Stomach (tissue), 9 donors: ENCODE measurements around the gene CBX7. TPM values are rescaled to one million over a fixed set of nuclear protein-coding genes. Genes with fewer than 3 reads are reported as not detected.
A peak's percentile ranks its signal among the peaks of the same experiment; 100 is the strongest.

Source experiments
- DNase-seq, 2 donors: peaks; one replicate each; pipeline versions ENCODE4 v3.0.0 to v3.0.0-alpha.2; 2013 to 2019
- H3K27ac ChIP-seq, 5 donors: fragments of 200-600 bp in 4 of 5; sonication (generic) in 4 of 5; one replicate each; pipeline ENCODE4 v1.5.1; 2013 to 2019; ENCODE audit warnings: mild to moderate bottlenecking in 1 of 5, moderate library complexity in 1 of 5
- H3K27me3 ChIP-seq, 3 donors: fragments of 200-600 bp; sonication (generic); one replicate each; pipeline ENCODE4 v1.5.1; 2017 to 2019; ENCODE audit warnings: mixed run types in 1 of 3
- H3K36me3 ChIP-seq, 4 donors: fragments of 200-600 bp; sonication (generic); 1 replicate in 3 of 4; 2 replicates in 1 of 4; pipeline ENCODE4 v1.5.1; 2016 to 2019
- H3K4me1 ChIP-seq, 4 donors: fragments of 200-600 bp; sonication (generic); one replicate each; pipeline ENCODE4 v1.5.1; 2016 to 2019
- H3K4me3 ChIP-seq, 4 donors: fragments of 200-600 bp; sonication (generic) in 3 of 4; one replicate each; pipeline ENCODE4 v1.5.1; 2016 to 2019; ENCODE audit warnings: mild to moderate bottlenecking in 1 of 4
- H3K9me3 ChIP-seq, 4 donors: fragments of 200-600 bp; sonication (generic); one replicate each; pipeline ENCODE4 v1.5.1; 2016 to 2019
- CTCF ChIP-seq, 7 experiments: fragments of 450-650 bp in 4 of 7; fragments of 200-600 bp in 3 of 7; sonication (generic) in 3 of 7; IDR thresholded peaks; one replicate each; pipeline ENCODE4 v1.5.1; 2016 to 2019; ENCODE audit warnings: antibody characterized with exemption in 7 of 7, control low read depth in 2 of 7, mild to moderate bottlenecking in 1 of 7
- EP300 ChIP-seq: sonication (generic); formaldehyde crosslinking; IDR thresholded peaks from one replicate; pipeline ENCODE4 v1.6.1; 2017; ENCODE audit warnings: antibody characterized with exemption
- POLR2A ChIP-seq, 4 donors: fragments of 450-650 bp; IDR thresholded peaks; one replicate each; pipeline ENCODE4 v1.6.1; 2016; ENCODE audit warnings: antibody characterized with exemption in 4 of 4, control low read depth in 2 of 4, mild to moderate bottlenecking in 1 of 4, moderate library complexity in 1 of 4
- POLR2AphosphoS5 ChIP-seq, 3 donors: sonication (generic); formaldehyde crosslinking; IDR thresholded peaks; one replicate each; pipeline ENCODE4 v1.6.1; 2016; ENCODE audit warnings: antibody characterized with exemption in 3 of 3
- WGBS, 5 donors: extraction: QIAGEN DNeasy Blood & Tissue Kit in 3 of 5; methylation state at CpG; one replicate each; pipeline versions ENCODE4 v1.1.5 to v1.1.7; 2013 to 2018; 5-methylcytosine and 5-hydroxymethylcytosine counted together
- intact Hi-C: fragments of 100-400 bp; cut with DNase I; formaldehyde crosslinking; loops from one replicate; pipeline ENCODE4 v1.15.1; 2023; ENCODE audit warnings: low total_unique reads
- polyA plus RNA-seq, 3 donors: library from polyadenylated mRNA; stranded (reverse); fragments of 200-250 nt; gene quantifications; one replicate each; pipeline ENCODE4 v1.2.3, GENCODE V29; 2013
- total RNA-seq, 5 donors: library from RNA; depleted of rRNA; stranded (reverse); fragments of >200 nt; gene quantifications; one replicate each; pipeline versions ENCODE4 v1.1.0 to v1.2.3, GENCODE V29; 2014 to 2016
- donor health status: healthy with polysubstance abuse.
- donor health status: Bipolar disorder and iron deficiency.
- donor health status: healthy.

The CBX7 gene
- total and polyA plus RNA-seq, 8 donors: 10.1 to 84.6 (median 29.7) TPM

GRCh38 chr22:39152024-39152510 lies 413 bp downstream of the CBX7 start:
- TF ChIP-seq POLR2AphosphoS5 (IDR thresholded peaks at IDR 0.05): no peak
- no peak for TF ChIP-seq EP300
- TF ChIP-seq POLR2A (IDR thresholded peaks at IDR 0.05): no peak
- no peak for TF ChIP-seq CTCF (IDR thresholded peaks at IDR 0.05)
- intact Hi-C loops: no loop called here
- no peak for DNase-seq

GRCh38 chr22:39151329-39151975 lies 1.0 kb downstream of the CBX7 start:
- Histone ChIP-seq H3K27me3 (peaks cover 0 to 15% (median 7%) of the 10 kb centered on the region in 3 donors), H3K36me3 (peaks cover 0 to 18% (median 7%) of the 10 kb centered on the region in 4 donors), H3K4me3 (peak overlapping the region; percentile 78 to 96 (median 88)), H3K9me3 (no peaks in the 10 kb centered on the region), H3K4me1 (peaks cover 61 to 68% (median 64%) of the 10 kb centered on the region in 4 donors), H3K27ac (peak overlapping the region; percentile 85 to 98 (median 93))
- 39 to 56% (median 41%) methylated on average over 10 to 16 of the region's 16 CpGs for WGBS, 5 donors
- peak in 1 of 2 donors; percentile 46 for DNase-seq
- intact Hi-C loops: no loop called here
- no peak for TF ChIP-seq CTCF (IDR thresholded peaks at IDR 0.05)
- TF ChIP-seq POLR2AphosphoS5 (IDR thresholded peaks at IDR 0.05): no peak
- no peak for TF ChIP-seq EP300
- no peak for TF ChIP-seq POLR2A (IDR thresholded peaks at IDR 0.05)

More at GRCh38 chr22:39152024-39152510, 413 bp downstream of the CBX7 start:
- Histone ChIP-seq H3K4me1 (peaks cover 55 to 62% (median 58%) of the 10 kb centered on the region in 4 donors), H3K36me3 (peaks cover 0 to 18% (median 7%) of the 10 kb centered on the region in 4 donors), H3K27me3 (peaks cover 0 to 15% (median 7%) of the 10 kb centered on the region in 3 donors), H3K9me3 (no peaks in the 10 kb centered on the region), H3K4me3 (peak overlapping the region; percentile 78 to 96 (median 88)), H3K27ac (peak overlapping the region; percentile 85 to 98 (median 93))
- WGBS, 5 donors: 3 to 9% (median 4%) methylated on average over 23 to 44 of the region's 44 CpGs

GRCh38 chr22:39150848-39151215 lies 1.6 kb downstream of the CBX7 start:
- TF ChIP-seq POLR2AphosphoS5 (IDR thresholded peaks at IDR 0.05) (no peak), CTCF (IDR thresholded peaks at IDR 0.05) (no peak), POLR2A (IDR thresholded peaks at IDR 0.05) (no peak), EP300 (no peak)
- peak overlapping the region in 3 of 4 donors; percentile 78 to 96 (median 86) for H3K4me3 ChIP-seq
- DNase-seq: peak in 1 of 2 donors; percentile 18
- no peaks in the 10 kb centered on the region for H3K9me3 ChIP-seq
- peak overlapping the region in 4 of 5 donors; percentile 88 to 98 (median 94) for H3K27ac ChIP-seq
- WGBS, 5 donors: 18 to 56% (median 40%) methylated on average over 6 of the region's 6 CpGs
- intact Hi-C loops: no loop called here
- H3K4me1 ChIP-seq: peaks cover 67 to 74% (median 71%) of the 10 kb centered on the region in 4 donors
- H3K27me3 ChIP-seq: peaks cover 0 to 15% (median 7%) of the 10 kb centered on the region in 3 donors
- H3K36me3 ChIP-seq: peaks cover 0 to 18% (median 7%) of the 10 kb centered on the region in 4 donors

GRCh38 chr22:39149915-39150847 lies 2.3 kb downstream of the CBX7 start:
- TF ChIP-seq POLR2A (IDR thresholded peaks at IDR 0.05) (no peak), EP300 (no peak), POLR2AphosphoS5 (IDR thresholded peaks at IDR 0.05) (no peak), CTCF (IDR thresholded peaks at IDR 0.05) (no peak)
- H3K4me3 ChIP-seq: peak overlapping the region; percentile 6 to 96 (median 82)
- intact Hi-C loops: no loop called here
- H3K27me3 ChIP-seq: peaks cover 0 to 11% (median 7%) of the 10 kb centered on the region in 3 donors
- DNase-seq: peak in 1 of 2 donors; percentile 18
- 67 to 80% (median 70%) methylated on average over 10 to 16 of the region's 16 CpGs for WGBS, 5 donors
- H3K9me3 ChIP-seq: no peaks in the 10 kb centered on the region
- peaks cover 0 to 18% (median 7%) of the 10 kb centered on the region in 4 donors for H3K36me3 ChIP-seq
- H3K27ac ChIP-seq: peak overlapping the region; percentile 39 to 98 (median 93)
- H3K4me1 ChIP-seq: peaks cover 70 to 76% (median 72%) of the 10 kb centered on the region in 4 donors
